Activated naive CD4-positive, alpha-beta T cell treated with anti-CD3 and anti-CD28 coated beads, Interleukin-2, amount 50 U/mL, for 72 hours (primary cell): Measurements from ENCODE around the gene TMEM92. TPM values are rescaled to one million over a fixed set of nuclear protein-coding genes. Genes with fewer than 3 reads are reported as not detected.

ENCODE experiments used
- ATAC-seq, 2 donors: fragments of 150-1000 bp; cut with Tn5 transposase; 2 replicates each; pipeline ENCODE4 v1.10.0; 2021; ENCODE audit warnings: mild to moderate bottlenecking in 2 of 2, moderate library complexity in 2 of 2
- DNase-seq, 2 donors: peaks; one replicate each; pipeline ENCODE4 v3.0.0; 2021 to 2022; ENCODE audit warnings: low spot score in 2 of 2
- H3K27ac Mint-ChIP-seq, 2 donors: one replicate each; pipeline ENCODE4 v1.8.0; 2022; ENCODE audit warnings: mild to moderate bottlenecking in 2 of 2, mixed read lengths in 2 of 2
- H3K36me3 Mint-ChIP-seq, 2 donors: one replicate each; pipeline ENCODE4 v1.8.0; 2022; ENCODE audit warnings: mixed read lengths in 2 of 2
- H3K9me3 Mint-ChIP-seq, 2 donors: one replicate each; pipeline ENCODE4 v1.8.0; 2022; ENCODE audit warnings: mixed read lengths in 2 of 2
- total RNA-seq, 2 donors: library from RNA; stranded (reverse); gene quantifications; one replicate each; pipeline ENCODE4 v1.2.3, GENCODE V29; 2022

TMEM92 gene
- total RNA-seq, 2 donors from 2014 or later = 0.39 TPM; not detected in 1

- ATAC-seq (no peak), DNase-seq (no peak)
- Mint-ChIP-seq H3K36me3 (no peaks in the 10 kb centered on the region), H3K27ac (no peak overlapping the region), H3K9me3 (no peaks in the 10 kb centered on the region)
Measured at GRCh38 chr17:50259477-50260324, 14.6 kb upstream of the TMEM92 start.

GRCh38 chr17:50260501-50260911 is 13.8 kb upstream of the TMEM92 start:
- DNase-seq (no peak), ATAC-seq (no peak)
- Mint-ChIP-seq H3K9me3 (no peaks in the 10 kb centered on the region), H3K36me3 (no peaks in the 10 kb centered on the region), H3K27ac (no peak overlapping the region)

DNA sequence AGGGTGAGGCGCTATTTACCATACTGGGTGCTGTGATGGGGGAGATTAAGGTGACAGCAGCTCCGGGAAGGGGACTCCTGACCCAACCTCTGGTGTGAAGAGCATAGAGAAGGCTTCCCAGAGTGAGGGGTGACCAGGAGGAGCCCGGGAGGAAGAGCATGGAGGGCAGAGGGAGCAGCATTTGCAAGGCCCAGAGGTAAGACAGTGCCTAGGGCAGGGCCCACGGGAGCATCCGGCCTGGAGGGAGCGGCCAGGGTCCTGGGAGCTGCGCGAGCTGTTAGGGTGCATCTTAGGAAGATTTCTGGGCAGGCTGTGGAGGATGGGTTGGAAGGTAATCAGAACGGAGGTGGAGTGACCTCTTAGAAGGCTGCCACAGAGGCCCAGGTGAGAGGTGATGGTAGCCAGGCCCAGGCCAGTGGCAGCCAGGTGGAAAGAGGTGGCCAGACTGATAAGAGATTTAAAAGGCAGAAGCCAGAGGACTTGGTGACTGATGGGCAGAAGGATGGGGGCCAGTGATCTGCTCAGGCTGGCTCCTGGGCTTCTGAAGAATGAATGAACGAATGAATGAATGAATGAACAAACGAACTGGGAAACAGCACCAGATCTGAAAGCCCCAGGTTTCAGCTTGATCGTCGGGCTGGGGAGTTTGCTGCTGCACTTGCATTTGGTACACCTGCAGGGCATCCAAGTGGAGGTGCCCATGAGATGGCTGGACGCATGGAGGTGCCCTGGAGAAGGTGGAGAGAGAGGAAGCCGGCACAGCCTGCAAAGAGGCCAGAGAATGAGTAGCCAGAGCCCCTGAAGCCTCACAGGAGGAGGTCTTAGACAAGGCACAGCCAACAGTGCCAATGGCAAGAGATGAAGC is 13.0 kb upstream of the TMEM92 start:
- Mint-ChIP-seq H3K9me3 (no peaks in the 10 kb centered on the region), H3K27ac (no peak overlapping the region), H3K36me3 (no peaks in the 10 kb centered on the region)
- DNase-seq (no peak), ATAC-seq (no peak)

- DNase-seq (no peak), ATAC-seq (no peak)
- no peaks in the 10 kb centered on the region for H3K9me3 Mint-ChIP-seq
- H3K36me3 Mint-ChIP-seq = no peaks in the 10 kb centered on the region
- no peak overlapping the region for H3K27ac Mint-ChIP-seq
Measured at GRCh38 chr17:50262001-50262794, 12.1 kb upstream of the TMEM92 start.

GRCh38 chr17:50263331-50264262 is 10.7 kb upstream of the TMEM92 start:
- no peak for ATAC-seq
- no peaks in the 10 kb centered on the region for H3K36me3 Mint-ChIP-seq
- no peaks in the 10 kb centered on the region for H3K9me3 Mint-ChIP-seq
- no peak overlapping the region for H3K27ac Mint-ChIP-seq
- DNase-seq = no peak

GRCh38 chr17:50264263-50265113 is 9.8 kb upstream of the TMEM92 start:
- no peak for DNase-seq

DNA sequence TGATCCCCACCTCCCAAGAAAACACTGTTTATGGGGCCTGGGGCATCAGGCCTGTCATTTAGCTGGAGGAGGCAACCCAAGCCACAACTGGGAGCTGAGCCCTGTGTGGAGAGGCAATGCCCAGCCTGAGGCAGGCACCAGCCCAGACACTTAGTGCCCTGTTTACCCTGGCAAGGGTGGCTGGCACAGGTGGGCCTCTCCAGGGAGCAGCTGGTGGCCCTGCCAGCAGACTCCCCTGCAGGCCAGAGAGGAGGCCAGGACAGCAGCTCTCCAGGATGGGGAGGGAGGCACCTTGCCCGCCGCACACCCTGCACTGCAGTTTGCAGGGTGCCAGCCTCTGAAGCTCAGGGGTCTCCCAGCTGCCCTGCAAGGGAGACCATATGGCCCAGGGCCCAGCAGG is 9.1 kb upstream of the TMEM92 start:
- DNase-seq (no peak), ATAC-seq (no peak)
- H3K36me3 Mint-ChIP-seq = no peaks in the 10 kb centered on the region
- no peak overlapping the region for H3K27ac Mint-ChIP-seq
- H3K9me3 Mint-ChIP-seq = no peaks in the 10 kb centered on the region

More at GRCh38 chr17:50264263-50265113, 9.8 kb upstream of the TMEM92 start:
- no peak overlapping the region for H3K27ac Mint-ChIP-seq
- ATAC-seq = no peak
- no peaks in the 10 kb centered on the region for H3K9me3 Mint-ChIP-seq
- no peaks in the 10 kb centered on the region for H3K36me3 Mint-ChIP-seq

GRCh38 chr17:50265690-50266315 is 8.5 kb upstream of the TMEM92 start:
- no peak for DNase-seq
- ATAC-seq = no peak
- no peaks in the 10 kb centered on the region for H3K36me3 Mint-ChIP-seq
- H3K9me3 Mint-ChIP-seq = no peaks in the 10 kb centered on the region
- no peak overlapping the region for H3K27ac Mint-ChIP-seq

DNA sequence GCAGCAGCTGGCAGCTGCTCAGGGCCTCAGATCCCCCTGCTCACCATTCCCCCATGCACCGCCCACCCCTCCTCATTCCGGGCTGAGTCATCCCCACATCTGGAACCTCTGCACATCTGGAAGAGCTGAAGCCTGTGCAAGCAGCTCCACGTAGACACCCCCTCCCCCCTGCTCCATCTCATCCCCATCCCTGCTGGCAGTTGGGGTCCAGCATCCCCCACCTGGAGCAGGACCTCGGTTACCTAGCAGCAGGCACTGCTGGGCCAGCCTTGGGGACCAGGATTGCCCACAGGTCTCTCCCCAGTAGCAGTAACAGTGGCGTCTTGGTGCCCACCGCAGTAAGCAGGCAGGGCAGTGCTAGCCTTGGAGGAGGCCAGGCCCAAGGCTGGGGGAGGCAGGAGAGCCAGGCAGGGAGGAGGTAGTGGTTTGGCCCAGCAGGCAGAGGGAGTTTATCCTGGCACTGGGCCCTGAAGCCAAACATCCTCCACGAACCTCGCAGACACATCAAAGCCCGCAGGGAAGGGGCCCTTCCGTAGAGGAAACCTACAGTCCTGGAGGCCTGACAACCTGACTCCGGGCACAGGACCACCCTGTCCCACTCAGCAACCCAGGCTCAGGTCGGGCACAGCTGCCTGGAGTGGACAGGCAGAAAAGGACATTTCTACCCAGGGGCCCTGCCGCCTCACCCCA is 7.7 kb upstream of the TMEM92 start:
- Mint-ChIP-seq H3K9me3 (no peaks in the 10 kb centered on the region), H3K36me3 (no peaks in the 10 kb centered on the region), H3K27ac (no peak overlapping the region)
- ATAC-seq = no peak
- no peak for DNase-seq

- Mint-ChIP-seq H3K36me3 (no peaks in the 10 kb centered on the region), H3K9me3 (no peaks in the 10 kb centered on the region), H3K27ac (no peak overlapping the region)
- DNase-seq = no peak
- no peak for ATAC-seq
Measured at GRCh38 chr17:50267074-50267841, 7.0 kb upstream of the TMEM92 start.

DNA sequence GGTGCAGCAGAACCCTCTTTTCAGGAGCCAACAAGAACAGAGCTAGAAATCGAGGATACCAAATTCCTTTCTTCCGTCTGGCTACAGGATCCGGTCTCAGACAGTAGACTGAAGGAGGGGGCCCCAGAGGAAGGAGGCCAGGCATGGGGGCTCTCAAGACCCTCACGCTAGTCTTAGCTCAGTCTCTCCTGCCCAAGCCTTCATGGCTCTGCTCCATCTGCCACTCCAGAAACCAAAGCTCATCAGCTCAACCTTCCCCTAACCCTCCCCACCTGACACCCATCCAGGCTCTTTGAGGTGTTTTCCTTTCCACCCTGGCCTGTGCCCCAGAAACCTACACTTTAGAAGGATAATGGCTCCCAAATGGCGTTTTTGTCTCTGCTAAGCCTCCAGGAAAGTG is 6.2 kb upstream of the TMEM92 start:
- DNase-seq (no peak), ATAC-seq (no peak)

GRCh38 chr17:50268743-50269275 is 5.5 kb upstream of the TMEM92 start:
- no peaks in the 10 kb centered on the region for H3K36me3 Mint-ChIP-seq
- DNase-seq (no peak), ATAC-seq (no peak)
- no peak overlapping the region for H3K27ac Mint-ChIP-seq
- no peaks in the 10 kb centered on the region for H3K9me3 Mint-ChIP-seq

More for the DNA sequence above, 6.2 kb upstream of the TMEM92 start:
- H3K9me3 Mint-ChIP-seq = no peaks in the 10 kb centered on the region
- H3K36me3 Mint-ChIP-seq = no peaks in the 10 kb centered on the region
- H3K27ac Mint-ChIP-seq = no peak overlapping the region
